Measurements from ENCODE around the gene CFAP52.
"Not testable (repeated sequence)": the region's sequence is repeated elsewhere in the genome, so short reads cannot be mapped to it uniquely, and the experiment has no call there.

The CFAP52 gene

GRCh38 chr17:9576521-9577372 is at the start of gene CFAP52:
CFAP52 (plus strand) TSS chr17:9576642; CDS start chr17:9576696, 54 bp downstream.
- DNase-seq (ENCODE audit: low read depth in 3 of 3), result peak; percentile 58 to 67 (median 66)

- DNase-seq (ENCODE audit: low read depth in 3 of 3), result no peak
These were observed 48.7 kb upstream of the CFAP52 start for GRCh38 chr17:9527788-9528187.

GRCh38 chr17:9529033-9529700 is 47.3 kb upstream of the CFAP52 start:
- no peak for DNase-seq (ENCODE audit: low read depth in 3 of 3)

GRCh38 chr17:9531034-9531433 is 45.4 kb upstream of the CFAP52 start:
- DNase-seq (ENCODE audit: low read depth in 3 of 3), result no peak

GRCh38 chr17:9532715-9533114 is 43.7 kb upstream of the CFAP52 start:
- DNase-seq (ENCODE audit: low read depth in 3 of 3), result no peak

GRCh38 chr17:9533441-9533840 is 43.0 kb upstream of the CFAP52 start:
- no peak for DNase-seq (ENCODE audit: low read depth in 3 of 3)

- no peak for DNase-seq (ENCODE audit: low read depth in 3 of 3)
These were observed 40.4 kb upstream of the CFAP52 start for GRCh38 chr17:9536061-9536460.

- no peak for DNase-seq (ENCODE audit: low read depth in 3 of 3)
These were observed 39.2 kb upstream of the CFAP52 start for GRCh38 chr17:9537177-9537776.

- no peak for DNase-seq (ENCODE audit: low read depth in 3 of 3)
These were observed 37.8 kb upstream of the CFAP52 start for GRCh38 chr17:9538626-9539025.

GRCh38 chr17:9541718-9542117 is 34.7 kb upstream of the CFAP52 start:
- no peak for DNase-seq (ENCODE audit: low read depth in 3 of 3)

GRCh38 chr17:9544221-9544620 is 32.2 kb upstream of the CFAP52 start:
- DNase-seq (ENCODE audit: low read depth in 3 of 3), result no peak

GRCh38 chr17:9549215-9549614 is 27.2 kb upstream of the CFAP52 start:
- DNase-seq (ENCODE audit: low read depth in 3 of 3), result no peak

- no peak for DNase-seq (ENCODE audit: low read depth in 3 of 3)
These were observed 23.3 kb upstream of the CFAP52 start for GRCh38 chr17:9553181-9553580.

- no peak for DNase-seq (ENCODE audit: low read depth in 3 of 3)
These were observed 22.8 kb upstream of the CFAP52 start for GRCh38 chr17:9553596-9553995.

GRCh38 chr17:9554715-9555114 is 21.7 kb upstream of the CFAP52 start:
- DNase-seq (ENCODE audit: low read depth in 3 of 3), result peak in 2 of 3 donors; percentile 20 to 33

- DNase-seq (ENCODE audit: low read depth in 3 of 3), result no peak
These were observed 19.2 kb upstream of the CFAP52 start for GRCh38 chr17:9557161-9557755.

- DNase-seq (ENCODE audit: low read depth in 3 of 3), result no peak
These were observed 18.6 kb upstream of the CFAP52 start for GRCh38 chr17:9557857-9558256.

GRCh38 chr17:9564104-9564503 is 12.3 kb upstream of the CFAP52 start:
- DNase-seq (ENCODE audit: low read depth in 3 of 3), result no peak

GRCh38 chr17:9566067-9566466 is 10.4 kb upstream of the CFAP52 start:
- no peak for DNase-seq (ENCODE audit: low read depth in 3 of 3)

GRCh38 chr17:9566739-9567138 is 9.7 kb upstream of the CFAP52 start:
- not testable (repeated sequence) for DNase-seq (ENCODE audit: low read depth in 3 of 3)

- DNase-seq (ENCODE audit: low read depth in 3 of 3), result no peak
These were observed 8.4 kb upstream of the CFAP52 start for GRCh38 chr17:9568004-9568403.

- no peak for DNase-seq (ENCODE audit: low read depth in 3 of 3)
These were observed 7.4 kb upstream of the CFAP52 start for GRCh38 chr17:9568957-9569588.

Data from stimulated activated CD4-positive, alpha-beta T cell treated with anti-CD3 and anti-CD28 coated beads, TNF-alpha, amount 100 ng/mL, for 48 hours (primary cell).